DMS53 (cell line): Measurements from ENCODE around the gene CPED1.
A peak's percentile ranks its signal among the peaks of the same experiment; 100 is the strongest.
"Not testable (repeated sequence)": the region's sequence is repeated elsewhere in the genome, so short reads cannot be mapped to it uniquely, and the experiment has no call there.

Experiments
- DNase-seq: peaks from one replicate; lab custom pipeline; 2025; lab: John Stamatoyannopoulos, UW

CPED1 gene

DNA sequence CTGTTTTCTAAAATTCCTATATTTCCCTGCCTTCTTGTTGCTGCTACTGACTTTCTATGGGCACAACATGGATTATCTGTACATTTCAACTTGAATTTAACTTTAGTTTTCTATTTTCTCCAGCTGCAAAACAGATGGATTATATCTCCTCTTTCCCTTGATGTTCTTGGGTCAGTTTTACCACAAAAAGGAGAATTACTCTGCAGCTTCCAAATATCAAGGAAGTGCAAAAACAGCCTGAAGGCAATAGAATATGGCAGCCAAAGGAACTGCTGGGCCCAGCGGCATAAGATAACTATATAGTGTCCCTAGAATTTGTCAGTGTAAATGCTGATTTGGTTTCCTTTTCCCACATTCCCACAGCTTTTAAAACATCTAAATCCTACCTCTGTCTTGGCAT is 29.1 kb downstream of the CPED1 start:
- DNase-seq = no peak

DNA sequence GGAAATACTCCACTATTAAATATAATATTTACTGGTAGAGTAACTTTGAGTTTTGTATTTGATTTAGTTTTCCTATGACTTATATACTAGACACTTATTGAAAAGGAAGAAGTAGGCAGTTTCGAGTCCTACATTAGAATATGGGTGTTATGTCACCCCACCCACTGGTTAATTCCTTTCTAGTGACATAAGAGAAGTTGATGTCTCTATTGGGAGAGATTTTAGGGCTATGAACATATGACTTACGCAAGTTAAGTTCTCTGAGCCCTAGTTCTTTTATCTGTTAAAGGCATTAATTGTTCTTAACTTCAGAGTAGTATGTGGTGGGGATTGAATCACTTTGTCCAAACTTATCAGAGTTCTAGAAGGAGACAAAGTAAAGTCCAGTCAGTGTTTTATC is 30.5 kb downstream of the CPED1 start:
- DNase-seq = no peak

DNA sequence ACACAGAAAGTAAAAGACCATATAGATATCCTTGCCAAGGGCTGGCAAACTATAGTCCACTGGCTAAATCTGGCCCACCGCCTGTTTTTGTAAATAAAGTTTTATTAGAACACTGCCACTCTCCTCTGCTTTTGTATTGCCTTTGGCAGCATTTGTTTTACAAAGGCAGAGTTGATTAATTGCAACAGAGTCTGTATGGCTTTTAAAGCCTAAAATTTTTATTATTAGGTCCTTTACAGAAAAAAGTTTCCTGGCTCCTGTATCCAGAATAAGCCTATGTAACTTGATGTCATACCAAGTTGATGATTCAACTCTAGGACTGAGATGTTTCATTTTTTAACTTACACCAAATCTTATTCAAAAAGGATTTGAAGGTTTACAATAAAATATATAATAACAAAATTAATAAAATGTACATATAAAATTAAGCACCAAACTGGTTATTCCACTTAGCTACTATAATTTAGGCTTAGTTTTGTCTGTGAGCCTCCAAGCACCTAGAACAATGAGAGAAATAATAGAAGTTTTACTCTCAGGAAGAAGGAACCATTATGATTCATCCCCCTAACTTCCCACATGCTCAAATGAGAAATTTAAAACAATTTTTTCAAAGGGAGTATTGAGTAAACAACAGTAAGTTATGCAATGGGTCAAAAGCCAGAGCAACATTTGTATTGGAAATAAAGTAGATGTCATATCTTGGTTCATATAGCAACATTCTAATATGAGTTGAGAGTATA is 31.9 kb downstream of the CPED1 start:
- peak; percentile 10 for DNase-seq

DNA sequence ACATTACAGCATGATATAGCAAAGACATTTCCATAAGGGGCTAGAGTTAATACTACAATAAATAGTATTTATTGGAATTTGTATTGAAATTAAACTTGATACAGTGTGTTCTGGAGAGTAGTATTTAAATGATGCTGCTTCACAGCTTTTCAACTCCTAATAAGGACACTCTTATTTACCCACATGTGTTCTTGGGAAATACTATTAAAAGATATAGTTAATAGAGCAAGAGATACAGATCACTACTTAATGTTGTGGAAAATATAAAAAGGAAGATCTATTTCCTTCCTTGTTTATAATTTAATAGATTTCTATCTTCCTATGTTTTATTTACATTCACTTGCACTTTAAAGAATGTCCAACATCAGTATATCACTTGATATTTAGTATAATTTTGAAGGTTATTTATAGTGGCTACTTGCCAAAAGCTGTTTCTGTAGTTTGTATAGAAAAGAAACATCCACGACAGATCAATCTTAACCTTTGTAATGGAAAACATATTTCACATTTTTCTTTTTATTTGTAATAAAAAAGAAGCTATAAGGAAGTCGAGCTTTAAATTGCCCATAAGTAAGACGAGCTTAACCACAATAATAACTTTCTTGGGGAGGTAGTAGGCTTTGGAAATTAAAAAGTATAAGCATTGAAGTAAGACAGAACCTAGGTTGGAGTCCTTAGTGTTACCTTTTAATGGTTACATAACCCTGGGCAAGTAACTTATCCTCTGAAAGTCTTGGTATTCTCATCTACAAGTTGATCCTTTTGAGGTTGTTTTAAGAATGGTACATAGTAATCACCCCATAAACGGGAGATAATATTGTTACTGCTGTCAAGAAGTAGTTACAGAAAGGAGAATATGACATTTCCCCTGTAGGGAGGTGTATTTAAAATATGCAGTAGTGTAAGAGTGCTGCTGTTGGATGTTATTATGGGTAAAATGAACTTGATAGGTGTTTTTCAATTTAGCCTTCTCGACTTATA is 32.8 kb downstream of the CPED1 start:
- DNase-seq = no peak

DNA sequence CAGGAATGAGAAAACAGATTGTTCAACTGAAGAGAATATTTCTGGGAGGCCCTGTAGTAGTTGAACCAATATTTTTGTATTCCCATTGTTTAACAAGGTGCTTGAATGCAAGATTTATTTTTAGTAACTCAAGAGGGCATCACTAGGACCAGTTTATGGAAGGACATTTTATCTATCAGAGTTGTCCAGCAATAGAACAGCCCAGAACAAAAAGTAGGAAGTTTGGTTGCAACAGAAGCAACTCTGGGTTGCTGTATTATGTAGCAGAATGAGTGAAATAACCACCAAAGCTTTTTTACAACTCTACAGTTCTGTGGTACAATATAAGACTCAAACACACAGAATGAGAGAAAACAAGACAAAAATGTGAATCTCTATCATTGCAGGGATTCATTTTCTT is 34.7 kb downstream of the CPED1 start:
- no peak for DNase-seq

DNA sequence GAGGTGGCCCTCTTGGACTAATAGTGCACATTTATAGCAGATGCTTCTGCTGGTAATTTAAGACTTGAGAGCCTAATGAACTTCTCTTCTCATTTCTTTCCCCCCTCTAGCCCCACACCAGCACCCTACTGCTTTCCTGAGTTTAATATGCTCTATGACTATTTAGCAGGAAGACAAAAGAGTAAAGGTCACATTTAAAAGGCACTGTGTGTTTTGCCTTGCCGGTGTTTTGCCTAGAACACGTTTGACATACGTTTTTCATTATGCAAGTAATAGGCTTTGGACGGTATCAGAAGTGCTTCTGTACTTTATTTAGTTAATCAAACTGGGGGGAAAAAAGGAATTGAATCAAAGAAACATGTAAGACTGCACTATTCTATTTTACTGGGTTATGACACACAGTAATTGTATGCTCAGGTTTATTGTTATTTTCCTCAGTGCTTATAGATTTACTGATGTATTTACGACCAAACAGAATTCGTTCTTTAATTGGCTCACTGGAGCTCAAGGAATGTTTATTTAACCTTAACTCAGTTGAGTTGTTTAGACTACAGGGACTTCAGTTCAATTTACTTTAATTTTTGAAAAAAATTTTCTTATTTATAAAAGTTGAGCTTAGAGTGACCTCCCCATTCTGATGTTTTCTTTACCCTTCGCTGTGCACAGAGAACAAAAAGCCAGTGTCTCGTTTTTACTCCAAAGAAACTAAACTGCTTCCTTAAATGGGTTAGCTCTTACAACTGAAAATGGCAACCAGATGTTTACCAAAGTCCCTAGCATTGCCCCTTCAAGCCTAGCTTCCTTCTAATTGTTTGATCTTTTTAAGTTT is 35.4 kb downstream of the CPED1 start:
- DNase-seq = no peak

DNA sequence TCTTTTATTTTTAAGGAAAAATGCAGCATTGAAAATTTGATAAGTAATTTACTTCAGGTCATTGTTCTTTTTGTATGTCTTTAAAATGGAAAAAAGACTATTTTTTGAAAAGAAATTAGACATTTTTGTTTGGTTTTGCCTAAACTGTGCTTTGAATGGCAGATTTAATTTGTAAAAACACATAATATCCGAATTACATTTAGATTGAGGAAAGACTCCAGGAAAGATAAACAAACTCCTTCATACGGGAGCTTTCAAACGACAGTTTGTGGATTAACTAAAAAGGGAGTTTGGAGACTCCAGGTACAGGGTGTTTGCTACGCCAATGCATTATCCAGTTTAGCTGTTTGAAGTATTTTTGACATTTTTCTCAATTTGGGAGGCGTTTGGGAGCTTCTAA is 36.1 kb downstream of the CPED1 start:
- DNase-seq = no peak

DNA sequence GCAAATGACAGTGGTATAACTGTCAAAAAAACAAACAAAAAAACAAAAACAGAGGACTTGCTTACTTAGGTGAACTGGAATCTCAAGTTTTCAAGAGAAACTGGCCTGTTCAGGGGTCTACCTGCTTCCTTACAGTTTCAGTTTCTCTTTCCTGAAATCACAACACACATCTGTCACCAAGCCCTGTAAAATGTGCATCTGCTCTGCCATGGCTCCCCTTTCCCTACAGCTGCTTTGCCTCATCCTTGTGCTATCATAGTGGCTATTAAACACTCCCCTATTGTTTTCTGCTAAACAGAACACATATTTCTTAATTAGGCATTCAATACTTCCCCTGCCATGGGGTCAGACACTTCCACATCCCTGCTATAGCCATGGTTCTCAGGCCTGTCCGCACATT is 37.6 kb downstream of the CPED1 start:
- DNase-seq = no peak

DNA sequence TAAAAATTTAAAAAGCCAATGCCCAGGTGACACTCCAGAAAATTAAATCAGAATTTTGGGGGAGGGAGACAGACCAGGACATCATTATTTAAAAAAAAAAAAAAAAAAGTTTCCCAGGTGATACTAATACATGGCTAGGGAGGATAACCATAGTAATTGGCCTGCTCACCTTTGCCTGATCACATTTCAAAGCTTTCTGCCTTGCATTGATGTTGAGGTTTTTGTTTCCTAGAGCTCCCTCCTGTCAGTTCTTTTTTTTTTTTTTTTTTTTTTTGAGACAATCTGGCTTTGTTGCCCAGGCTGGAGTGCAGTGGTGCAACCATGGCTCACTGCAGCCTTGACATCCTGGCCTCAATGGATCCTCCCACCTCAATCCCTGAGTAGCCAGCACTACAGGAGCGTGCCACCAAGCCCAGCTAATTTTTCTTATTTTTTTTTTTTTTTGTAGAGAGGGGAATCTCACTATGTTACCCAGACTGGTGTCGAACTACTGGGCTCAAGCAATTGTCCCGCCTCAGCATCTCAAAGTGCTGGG is 38.1 kb downstream of the CPED1 start:
- no peak for DNase-seq

DNA sequence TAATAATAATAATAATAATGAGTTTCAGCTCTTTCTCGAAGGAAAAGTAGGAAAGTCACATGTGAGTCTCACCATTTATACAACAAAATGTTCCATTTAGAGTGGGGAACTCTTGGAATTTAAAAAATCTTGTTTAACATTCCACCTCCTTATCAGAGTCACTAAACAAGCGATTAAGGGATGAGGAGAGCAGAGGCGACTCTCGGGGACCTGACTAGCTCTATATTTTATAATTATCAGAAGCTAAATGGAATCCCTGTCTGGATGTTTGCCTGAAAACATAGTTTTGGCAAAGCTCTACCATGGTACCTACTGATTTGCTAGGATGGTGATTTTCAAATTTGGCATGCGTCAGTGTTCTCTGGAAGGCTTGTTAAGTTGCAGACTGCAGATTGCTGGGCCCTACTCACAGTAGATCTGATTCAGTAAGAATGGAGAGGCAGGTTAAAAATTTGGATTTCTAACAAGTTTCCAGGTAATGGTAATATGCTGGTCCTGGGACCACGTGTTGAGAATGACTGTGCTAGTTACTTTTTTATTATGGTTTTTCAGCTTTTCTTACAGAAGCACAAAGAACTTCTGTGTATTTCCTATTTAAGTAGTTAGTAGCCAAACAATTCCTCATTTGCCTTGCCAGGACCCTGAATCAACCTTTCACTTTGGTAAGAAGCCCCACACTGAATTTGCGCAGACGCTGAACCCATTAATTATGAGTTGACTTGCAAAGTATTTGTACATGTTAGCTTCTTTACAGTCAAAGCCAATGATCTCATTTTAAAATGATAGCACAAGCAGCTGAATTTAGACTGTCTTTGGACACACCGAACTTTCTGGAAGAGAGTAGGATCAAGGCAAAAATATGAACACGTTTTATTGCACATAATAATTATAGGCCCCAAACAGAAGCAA is 39.5 kb downstream of the CPED1 start:
- DNase-seq = no peak

DNA sequence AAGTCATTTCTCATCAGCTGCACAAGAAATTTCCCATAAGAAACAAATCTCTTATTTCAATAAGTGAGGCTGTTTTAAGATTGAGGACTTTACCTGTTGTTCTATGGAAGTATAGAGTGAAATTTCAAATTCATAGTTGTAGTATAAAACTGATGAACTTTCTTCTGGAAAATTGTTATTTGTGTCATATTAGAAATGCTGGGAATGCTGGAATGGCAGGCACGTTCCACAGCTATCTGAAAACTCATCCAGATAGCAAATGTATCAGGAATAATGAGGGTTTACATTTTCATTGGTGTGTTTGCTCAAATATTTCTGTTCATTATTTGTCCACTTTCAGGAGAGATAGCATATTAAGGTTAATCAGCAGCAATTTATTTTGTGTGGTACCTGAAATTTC is 40.8 kb downstream of the CPED1 start:
- no peak for DNase-seq

DNA sequence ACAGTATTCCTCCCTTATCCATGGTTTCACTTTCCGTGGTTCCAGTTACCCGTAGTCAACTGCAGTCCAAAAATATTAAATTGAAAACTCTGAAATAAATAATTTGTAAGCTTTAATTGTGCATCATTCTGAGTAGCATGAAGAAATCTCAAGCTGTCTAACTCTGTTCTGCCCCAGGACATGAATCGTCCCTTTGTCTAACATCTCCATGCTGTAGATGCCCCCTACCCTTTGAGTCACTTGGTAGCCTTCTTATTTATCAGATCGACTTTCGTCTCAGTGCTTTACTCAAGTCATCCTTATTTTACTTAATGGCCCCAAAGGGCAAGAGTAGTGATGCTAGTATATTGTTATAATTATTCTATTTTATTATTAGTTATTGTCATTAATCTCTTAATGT is 41.8 kb downstream of the CPED1 start:
- DNase-seq = no peak

DNA sequence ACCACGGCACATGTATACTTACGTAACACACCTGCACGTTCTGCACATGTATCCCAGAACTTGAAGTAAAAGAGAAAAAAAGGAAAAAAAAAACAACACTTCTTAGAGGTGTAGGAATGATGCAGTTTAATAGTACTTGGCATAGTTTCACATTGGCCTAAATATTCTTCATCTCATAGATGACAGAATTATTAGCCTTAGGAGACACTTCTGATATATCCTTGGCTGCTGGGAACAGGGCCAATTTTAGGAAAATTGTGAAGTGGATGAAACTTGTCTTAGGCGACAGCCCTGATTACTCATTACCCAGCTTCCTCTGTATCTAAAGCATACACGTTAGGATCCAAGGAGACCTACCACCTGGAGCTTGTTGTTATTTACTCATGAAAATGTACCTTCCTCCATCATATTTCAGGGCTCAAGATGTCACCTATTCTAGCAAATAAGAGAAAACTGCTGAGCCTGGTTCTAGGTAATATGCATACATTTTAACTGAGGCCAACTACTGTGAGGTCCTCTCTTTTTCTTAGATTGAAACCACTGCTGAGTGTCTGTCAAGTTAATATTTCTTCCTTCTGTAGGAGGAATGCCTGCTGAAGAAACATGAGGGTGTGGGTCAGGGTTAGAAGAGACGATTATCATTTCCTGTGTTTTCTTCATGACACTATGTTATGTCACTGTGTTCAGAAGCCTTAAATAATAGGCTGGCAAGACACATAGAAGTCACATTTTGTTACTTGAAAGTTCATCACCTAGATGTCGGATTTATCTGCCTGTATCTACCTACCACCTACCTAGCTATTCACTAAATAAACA is 44.3 kb downstream of the CPED1 start:
- peak; percentile 54 for DNase-seq

DNA sequence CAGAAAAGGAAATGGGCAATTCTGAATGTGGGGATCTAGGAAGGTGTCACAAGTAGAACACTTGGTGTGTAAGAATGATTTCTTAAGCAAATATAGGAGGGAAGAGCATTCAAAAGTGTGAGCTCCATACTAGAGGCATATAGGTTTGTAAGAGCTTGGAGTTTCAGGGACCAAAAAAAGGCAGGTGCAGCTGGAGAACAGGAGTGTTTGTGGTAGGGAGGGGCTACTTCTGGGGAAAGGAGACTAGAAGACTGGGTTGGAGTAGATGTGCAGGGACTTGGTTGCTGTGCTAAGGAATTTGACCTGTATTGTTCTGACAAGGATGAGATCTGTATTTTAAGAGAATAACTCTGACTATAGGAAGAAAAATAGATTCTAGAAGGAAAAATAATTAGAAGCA is 46.4 kb downstream of the CPED1 start:
- peak; percentile 17 for DNase-seq

DNA sequence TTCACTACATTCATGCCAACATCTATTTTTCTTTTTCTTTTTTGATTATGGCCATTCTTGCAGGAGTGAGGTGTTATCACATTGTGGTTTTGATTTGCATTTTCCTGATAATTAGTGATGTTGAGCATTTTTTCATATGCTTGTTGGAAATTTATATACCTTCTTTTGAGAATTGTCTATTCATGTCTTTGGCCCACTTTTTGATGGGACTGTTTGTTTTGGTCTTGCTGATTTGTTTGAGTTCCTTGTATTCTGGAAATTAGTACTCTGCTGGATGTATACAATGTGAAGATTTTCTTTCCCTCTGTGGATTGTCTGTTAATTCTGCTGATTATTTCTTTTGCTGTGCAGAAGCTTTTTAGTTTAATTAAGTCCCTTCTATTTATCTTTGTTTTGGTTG is 48.3 kb downstream of the CPED1 start:
- DNase-seq = not testable (repeated sequence)

DNA sequence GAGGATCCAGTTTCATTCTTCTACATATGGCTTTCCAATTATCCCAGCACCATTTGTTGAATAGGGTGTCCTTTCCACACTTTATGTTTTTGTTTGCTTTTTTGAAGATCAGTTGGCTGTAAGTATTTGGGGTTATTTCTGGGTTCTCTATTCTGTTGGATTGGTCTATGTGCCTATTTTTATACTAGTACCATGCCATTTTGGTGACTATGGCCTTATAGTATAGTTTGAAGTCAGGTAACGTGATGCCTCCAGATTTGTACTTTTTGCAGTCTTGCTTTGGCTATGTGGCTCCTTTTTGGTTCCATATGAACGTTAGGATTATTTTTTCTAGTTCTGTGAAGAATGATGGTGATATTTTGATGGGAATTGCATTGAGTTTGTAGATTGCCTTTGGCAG is 48.8 kb downstream of the CPED1 start:
- not testable (repeated sequence) for DNase-seq

DNA sequence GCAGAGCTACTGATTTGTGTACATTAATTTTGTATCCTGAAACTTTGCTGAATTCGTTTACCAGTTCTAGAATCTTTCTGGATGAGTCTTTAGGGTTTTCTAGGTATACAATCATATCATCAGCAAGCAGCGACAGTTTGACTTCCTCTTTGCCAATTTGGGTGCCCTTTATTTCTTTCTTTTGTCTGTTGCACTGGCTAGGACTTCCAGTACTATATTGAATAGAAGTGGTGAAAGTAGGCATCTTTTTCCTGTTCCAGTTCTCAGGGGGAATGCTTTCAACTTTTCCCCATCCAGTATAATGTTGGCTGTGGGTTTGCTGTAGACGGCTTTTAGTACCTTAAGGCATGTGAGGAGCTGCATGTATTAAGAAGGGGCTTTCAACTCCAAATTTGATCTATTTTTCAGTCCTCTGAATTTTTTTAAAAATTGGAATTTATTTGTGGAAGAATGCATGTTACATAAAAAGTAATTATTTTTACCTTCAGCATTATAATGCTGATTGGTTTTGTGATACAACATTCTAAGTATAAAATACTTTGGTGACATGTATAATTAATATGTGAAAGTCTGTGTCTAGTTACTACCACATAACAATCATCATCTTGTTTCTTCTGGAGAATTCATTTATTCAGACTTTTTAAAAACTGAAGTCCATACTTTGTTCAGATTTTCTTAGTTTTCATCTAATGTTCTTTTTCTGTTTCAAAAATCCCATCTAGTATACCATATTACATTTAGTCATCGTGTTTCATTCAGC is 49.6 kb downstream of the CPED1 start:
- DNase-seq = no peak

DNA sequence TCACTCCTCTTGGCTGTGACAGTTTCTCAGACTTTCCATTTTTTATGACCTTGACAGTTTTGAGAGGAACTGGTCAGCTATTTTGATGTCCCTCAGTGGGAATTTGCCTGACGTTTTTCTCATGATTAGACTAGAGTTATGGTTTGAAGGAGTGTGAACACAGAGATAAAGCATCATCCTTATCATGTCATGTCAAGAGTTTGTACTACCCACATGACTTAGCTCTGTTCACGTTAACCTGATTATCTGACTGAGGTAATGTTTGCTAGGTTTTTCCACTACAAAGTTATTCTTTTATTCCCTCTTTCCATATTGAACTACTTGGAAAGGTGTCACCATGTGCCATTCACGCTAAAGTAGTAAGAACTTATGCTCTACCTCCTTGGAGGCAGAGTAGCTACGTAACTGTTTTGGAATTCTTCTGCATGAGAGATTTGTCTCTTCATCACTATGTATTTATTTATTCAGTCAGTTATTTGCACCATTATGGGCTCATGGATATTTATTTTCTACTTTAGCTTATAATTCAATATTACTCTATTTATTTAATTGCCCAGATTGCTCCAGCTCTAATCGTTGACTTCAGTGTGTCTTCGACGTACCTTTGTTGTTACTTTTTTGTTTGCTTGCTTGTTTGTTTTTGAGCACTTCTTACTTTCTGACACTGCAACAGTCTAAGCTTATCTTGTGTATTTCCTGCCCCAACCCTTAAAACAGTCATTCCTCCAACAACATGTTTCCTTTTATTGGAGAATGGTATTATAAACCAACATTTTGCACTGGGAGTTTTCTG is 50.4 kb downstream of the CPED1 start:
- DNase-seq = no peak

DNA sequence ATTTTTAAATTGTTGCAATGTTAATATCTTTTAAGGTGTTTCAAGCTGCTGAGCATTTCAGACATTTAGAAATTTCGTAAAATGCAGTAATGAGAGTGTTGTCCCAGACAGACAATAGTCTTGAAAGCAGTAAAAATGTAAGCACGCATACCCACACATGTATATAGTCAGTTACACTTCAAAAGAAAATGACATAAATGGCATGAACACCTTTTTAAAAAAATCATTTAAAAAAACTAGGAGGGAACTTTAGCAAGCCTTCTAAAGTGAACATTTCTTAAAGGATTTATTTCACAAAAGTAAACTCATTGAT is 51.0 kb downstream of the CPED1 start:
- DNase-seq = no peak
